HG02885 (cell line): Measurements from ENCODE around the gene ELF4.
A peak's percentile ranks its signal among the peaks of the same experiment; 100 is the strongest.

Experiments
- ATAC-seq: cut with Tn5 transposase; IDR thresholded peaks from one replicate; pipeline ENCODE4 v1.9.1; 2021; ENCODE audit warnings: mild to moderate bottlenecking; ENCODE audit not compliant: unreplicated experiment, poor library complexity

Gene ELF4

DNA sequence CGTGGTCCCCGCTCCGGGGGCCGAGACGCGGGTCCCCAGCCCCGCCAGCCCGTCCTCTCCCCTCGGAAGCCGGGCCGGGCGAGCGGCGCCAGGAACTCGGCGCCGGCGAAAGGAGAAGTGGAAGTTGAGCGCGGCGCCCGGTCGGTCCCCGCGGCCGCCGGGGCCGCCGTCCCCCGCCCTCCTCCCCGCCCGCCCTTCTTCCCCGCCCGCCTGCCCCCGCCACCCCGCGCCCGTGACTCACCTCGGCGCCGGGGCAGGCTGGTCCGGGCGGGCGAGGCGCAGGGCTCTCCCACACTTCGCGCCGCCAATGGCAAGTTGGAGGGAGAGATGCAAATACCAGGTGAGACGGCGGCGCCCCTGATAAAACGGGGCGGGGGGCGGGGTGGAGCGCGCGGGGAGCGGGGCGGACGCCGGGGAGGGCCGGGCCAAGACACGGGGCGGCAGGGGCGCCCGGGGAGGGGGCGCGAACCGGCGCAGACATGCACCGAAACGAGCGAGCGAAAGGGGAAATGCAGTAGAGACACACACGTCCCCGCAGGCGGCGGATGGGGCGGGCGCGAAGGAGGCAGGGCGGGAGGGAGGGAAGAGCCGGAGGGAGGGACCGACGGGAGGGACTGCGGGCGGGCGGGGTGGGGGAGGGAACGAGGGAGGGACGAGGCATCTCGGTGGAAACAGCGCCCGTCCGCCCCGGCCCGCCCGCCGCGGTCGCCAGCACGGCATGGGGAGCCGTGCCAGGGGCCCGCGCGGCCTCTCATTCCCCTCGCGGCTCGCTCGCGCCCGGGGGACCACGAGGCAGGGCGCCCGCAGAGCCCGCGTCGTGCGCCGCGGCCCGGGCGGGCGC, at the start of gene ELF4:
Gene ELF4 (minus strand): TSS at position 119 of the 841 bp plus-strand sequence. CDS start 29,167 bp downstream, outside the sequence.
- peak; percentile 47 for ATAC-seq

DNA sequence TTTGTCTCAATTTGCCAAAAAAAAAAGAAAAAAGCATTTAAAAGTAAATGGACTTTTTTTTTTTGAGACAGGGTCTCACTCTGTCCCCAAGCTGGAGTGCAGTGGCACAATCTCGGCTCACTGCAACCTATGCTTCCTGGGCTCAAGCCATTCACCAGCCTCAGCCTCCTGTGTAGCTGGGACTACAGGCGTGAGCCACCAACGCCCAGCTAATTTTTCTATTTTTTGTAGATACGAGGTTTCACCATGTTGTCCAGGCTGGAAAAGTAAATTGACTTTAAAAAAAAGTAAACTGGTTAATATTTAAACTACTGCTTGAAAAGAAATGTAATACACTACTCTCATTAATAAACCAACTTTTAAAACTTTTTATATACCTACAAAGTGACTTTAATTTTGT, 49.5 kb upstream of the ELF4 start:
- no peak for ATAC-seq

DNA sequence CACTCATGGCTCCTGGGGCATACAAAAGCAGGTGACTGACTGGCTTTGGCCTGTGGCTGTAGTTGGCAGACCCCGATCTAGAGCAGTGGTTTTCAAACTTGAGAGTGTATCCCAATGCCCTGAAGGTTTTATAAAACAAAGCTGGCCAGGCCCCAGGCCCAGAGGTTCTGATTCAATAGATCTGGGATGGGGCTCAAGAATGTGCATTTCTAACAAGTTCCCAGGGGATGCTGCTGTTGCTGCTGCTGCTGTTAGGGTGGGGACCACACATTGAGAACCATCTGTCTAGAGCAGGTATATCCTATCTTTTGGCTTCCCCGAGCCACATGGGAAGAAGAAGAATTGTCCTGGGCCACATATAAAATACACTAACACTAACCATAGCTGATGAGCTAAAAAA, 48.0 kb upstream of the ELF4 start:
- no peak for ATAC-seq

DNA sequence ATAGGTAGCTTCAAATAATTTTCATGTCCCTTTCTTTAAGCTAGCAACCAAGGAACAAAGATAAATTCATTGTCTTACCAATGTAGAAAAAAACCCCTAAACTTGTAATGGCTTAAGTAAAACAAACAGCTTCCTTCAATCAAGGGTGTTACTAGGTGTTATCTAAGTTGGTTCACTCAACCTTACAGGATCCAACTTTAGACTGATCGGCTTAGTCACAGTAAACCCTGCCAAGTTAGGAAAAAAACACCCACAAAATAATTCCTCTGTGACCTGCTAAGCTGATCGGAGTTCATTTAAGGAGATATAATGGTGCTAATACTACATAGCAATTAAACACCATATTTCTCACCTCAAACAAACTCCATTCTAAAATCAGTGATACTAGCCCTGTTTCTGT, 45.3 kb upstream of the ELF4 start:
- no peak for ATAC-seq

DNA sequence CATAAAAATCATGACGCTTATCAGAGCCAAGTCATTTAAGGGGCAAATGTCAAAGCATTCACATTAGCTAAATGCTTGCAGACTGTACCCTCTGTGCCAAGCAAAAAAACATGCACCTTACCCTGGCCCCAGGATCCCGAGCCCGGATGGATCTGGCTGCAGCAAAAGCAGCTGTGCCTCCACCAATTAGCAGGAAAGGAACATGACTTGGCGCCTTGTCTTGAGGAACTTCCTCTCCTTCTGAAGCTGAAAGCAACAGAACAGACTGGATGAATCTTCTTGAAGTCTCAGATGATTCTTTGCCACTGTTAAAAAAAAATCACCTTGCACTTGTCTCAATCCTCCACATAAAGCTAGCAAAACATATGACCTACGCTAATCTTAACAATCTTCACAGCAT, 37.3 kb upstream of the ELF4 start:
- no peak for ATAC-seq

DNA sequence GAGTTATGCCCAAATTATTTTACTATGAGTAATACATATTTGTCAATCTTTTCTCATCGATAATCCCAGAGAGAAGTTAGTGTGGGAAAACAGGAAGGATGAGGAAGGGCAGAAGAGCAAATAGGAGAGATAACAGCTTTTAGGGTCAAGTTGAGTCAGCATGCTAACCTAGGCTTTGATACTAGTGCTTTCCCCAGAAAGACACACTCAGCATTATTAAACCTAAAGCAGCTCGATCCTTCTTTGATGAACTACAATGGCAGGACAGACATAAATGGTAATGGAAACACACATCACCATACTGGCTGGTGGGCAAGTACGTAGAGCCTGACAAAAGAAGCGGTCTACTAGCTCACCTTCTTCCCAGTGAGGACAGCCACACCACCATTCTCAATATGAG, 34.8 kb upstream of the ELF4 start:
- ATAC-seq, result no peak

DNA sequence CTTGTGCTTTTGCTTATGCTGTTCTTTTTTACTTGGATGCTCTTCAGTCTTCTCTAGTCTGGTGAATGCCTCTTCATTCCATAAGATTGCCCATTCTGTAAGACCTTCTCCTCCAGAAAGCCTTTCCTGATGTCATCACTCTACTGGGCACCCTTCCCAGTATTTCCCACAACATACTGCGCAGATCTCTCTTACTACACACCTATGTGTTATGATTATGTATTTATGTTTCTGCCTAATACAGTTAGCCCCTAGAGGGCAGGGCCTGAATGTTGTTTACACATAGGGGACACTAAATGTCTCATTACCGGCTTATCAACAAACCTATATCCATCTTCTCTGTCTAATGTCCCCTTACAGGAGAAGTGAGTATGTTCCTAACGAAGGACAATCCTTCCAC, 34.2 kb upstream of the ELF4 start:
- no peak for ATAC-seq

DNA sequence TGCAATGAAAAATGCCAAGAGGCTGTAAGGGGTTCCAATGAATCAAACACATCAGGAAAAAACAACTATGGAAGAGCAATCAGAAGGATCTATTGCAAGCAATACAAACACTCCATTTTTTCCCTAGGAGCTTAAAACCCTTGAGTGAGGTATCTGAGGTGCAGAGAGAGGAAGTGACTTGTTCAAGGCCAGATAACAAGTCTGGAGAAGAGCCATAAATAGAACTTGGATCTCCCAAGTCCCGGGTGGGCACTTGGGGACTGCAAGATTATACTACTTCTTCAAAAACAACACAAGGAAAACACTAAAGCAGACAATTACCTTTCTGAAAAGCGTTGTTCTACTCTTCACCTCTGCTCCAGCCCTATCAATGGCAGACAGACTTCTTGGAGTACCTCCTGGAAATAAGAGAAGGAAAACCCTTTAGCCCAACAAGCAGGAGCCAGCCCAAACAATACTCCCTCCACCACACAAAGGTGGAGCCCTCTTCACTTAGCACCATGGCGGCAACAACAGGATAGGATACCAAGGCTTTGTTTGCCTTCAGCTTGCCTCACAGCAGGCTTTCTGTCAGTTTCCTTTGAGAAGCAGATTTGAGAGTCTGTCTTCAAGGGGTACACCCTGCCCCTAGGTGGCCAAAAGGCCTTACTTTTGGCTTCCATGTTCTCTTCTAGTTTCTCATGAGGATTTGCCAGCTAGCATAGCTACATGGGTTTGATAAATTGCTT, 29.3 kb upstream of the ELF4 start:
- ATAC-seq, result no peak

DNA sequence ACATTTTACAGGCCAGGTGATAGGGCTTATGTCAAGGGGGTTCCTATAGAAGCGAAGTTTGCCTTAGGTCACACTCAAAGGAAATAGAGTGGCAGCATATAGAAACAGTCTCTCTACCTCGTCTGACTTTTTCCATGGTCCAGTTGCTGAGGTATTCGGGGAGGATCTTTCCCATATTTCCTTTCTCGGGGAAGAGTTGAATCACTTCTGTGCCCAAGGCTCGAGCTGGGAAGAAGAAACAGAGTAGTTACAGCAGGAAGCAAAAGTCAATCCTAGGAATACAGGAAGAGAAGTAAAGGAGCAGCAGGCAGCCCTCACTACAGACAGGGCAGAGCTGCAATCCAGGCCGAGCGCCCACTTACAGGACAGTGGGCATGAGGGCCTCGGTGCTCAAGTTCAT, 26.7 kb upstream of the ELF4 start:
- no peak for ATAC-seq

DNA sequence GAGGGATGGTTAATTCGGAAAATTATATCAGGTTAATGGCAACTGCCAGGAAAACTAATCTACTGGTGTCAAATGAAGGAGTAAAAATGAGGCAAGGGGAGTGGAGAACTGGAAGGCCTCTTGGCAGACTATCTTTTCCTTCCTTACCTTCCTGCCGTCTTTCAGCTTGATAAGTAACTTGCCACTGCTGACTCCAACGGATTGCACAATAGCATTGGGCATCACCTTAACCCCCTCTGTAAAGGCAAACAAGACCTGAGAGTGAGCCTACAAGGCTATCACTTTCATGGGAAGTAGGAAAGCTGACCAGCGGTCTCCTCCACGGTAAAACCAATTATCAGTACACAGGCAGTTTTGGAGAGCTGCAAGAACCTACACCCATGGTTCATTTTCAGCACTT, 26.2 kb upstream of the ELF4 start:
- ATAC-seq, result no peak

DNA sequence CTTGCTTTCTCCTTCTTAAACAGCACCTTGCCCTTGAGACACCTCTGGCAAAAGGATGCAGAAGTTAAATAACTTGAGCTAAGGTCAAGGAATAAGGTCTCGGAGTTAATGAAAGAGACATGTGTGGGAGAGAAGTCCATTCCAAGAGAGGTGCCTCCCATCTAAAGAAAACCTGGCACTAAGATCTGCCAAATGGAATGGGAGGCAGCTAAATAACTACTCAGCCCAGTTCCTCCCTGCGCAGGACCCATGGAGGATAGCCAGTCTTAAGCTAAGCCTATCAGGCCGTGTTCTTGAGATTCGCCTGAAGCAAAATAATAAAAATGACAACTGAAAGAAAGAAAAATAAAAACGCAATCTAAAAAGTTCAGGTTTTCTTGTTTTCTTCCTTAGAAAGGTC, 20.7 kb upstream of the ELF4 start:
- no peak for ATAC-seq

DNA sequence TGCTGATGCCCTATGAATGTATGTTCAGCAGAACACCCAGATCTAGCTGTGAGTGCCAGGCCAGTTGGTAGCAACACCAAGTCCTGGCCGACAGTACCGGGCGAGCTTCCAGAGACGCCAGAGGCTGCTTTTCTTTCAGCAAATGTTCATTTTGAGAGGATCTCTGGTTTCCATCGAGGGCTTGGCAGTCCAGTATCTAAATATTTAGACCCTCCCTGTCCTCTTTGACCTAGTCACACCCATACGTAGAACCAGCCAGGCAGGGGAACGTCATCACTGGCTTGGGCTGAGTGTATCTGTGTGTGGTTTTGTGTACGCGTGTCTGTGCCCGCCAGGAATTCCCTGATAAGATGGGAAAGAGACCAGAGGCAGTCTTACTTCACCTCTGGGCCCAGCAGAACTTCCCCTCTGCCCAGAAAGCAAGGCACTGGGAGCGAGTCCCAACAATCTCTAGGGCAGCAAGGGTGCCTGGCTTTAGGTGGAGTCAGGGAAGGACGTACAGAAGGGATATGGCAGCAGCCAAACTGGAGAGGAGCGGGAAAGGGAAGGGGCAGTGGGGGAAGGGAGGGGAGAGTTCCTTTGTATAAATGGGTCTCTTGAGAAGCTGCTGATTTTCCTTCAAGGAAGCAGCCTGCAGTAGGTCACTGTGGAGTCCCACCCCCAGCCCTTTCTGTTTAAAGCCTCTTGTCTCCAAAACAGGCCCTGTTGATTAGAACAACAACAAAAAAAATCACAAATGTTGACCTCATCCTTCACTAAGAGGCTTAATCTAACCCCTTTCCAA, 15.0 kb upstream of the ELF4 start:
- no peak for ATAC-seq

DNA sequence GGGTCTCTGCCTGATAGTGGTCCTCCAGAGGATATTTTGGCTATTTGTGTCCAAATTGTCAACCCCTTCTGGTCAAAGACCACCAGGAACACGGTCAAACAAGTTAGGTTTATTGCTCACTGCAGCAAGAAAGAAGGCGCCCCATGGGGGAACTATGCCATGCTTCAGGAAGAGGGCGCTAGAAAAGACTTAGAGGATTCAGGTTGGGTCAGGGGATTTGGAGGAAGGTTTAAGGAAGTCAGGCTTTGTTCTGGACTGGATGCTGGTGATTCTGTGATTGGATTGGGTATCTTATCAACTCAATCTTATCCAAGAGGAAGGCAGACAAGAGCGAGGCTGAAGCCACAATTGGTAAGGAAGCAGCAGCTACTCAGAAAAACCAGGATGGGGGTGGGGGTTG, 14.3 kb upstream of the ELF4 start:
- ATAC-seq, result no peak

DNA sequence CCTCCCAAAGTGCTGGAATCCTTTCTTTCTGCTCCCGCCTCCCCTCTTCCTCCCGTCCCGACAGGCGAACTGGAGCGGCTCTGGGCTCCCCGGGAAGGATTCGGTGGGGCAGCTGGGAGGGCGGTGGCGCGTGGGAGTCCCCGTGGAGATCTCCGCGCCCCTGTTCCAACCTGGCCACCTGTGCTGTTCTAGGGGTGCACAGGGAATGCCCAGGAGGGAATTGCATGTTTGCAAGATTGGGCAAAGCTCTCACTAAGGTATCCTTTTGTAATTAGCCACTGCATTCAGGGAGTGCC, 11.2 kb upstream of the ELF4 start:
- ATAC-seq, result no peak

DNA sequence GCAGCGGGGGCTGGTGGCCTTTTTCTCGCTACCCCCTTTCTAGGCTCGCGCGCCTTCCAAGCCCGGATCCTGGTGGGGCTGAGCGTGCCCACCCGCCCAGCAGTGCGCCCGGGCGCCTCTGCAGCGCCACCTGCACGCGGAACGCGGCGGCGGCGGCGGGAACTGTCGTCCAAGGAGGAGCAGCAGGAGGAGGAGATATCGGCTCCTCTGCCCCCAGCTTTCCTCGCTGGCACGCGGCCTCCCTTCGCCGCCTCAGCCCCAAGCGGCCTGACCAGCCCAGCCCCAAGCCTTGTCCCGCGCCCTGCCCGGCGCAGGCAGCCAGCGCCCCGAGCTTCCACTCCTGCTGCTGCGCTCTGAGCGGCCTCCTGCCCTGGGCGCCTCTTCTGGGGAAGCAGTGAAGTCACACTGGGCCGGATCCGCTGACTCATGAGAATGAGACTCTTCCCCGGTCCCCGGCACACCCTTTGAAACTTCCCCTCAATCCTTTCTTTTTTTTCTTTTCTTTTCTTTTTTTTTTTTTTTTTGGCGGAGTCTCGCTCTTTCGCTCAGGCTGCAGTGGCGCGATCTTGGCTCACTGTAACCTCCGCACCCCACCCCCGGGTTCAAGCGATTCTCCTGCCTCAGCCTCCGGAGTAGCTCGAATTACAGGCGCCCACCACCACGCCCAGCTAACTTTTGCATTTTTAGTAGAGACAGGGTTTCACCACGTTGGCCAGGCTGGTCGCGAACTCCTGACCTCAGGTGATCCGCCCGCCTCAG, 10.6 kb upstream of the ELF4 start:
- ATAC-seq, result peak; percentile 72

DNA sequence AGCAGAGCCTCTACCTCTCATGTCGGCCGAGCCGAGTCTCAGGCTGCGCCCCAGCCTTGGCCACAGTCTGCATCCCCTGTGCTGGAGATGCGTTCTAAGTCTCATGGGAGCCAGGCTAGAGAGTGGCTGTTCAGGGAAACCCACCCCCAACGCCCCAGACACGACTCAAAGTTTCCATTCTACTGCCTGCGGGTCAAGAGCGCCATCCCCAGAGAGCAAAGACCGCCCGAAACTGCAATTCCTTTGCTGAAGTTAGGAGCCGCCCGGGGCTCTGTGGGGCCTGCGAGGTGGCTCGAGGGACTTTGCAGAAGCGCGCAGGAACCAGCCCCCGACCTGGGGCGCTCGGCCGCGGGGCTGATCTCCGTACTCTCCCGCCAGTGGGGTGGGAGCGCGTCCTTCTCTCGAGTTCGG, 10.0 kb upstream of the ELF4 start:
- ATAC-seq, result peak; percentile 31

DNA sequence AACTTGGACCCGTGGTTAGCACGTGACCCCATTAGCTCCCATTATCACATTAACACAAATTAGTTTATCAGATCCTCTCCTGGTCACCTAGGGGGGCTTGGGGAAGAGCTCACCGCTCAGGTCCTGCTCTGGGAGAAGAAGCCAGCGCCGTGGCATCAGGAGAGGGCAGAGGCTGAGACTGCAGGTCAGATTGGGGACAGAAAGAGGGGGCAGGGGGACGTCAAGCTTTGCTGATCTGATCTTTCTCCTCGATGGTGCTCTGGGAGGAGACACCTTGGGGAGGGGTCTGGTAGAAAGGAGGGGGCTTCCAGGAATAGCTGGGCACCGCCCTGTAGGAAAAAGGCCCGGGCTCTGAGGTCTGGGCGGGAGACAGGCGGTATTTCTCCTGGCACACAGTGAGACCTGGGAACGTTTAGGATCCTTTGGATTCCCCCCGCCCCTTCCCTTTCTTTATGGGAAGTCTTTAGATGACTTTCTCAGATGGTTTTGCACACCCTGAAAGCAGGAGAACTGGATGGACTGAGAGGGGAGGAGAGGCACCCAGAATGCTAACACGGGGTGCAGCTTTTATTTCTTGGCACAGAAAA, 9.1 kb upstream of the ELF4 start:
- no peak for ATAC-seq

DNA sequence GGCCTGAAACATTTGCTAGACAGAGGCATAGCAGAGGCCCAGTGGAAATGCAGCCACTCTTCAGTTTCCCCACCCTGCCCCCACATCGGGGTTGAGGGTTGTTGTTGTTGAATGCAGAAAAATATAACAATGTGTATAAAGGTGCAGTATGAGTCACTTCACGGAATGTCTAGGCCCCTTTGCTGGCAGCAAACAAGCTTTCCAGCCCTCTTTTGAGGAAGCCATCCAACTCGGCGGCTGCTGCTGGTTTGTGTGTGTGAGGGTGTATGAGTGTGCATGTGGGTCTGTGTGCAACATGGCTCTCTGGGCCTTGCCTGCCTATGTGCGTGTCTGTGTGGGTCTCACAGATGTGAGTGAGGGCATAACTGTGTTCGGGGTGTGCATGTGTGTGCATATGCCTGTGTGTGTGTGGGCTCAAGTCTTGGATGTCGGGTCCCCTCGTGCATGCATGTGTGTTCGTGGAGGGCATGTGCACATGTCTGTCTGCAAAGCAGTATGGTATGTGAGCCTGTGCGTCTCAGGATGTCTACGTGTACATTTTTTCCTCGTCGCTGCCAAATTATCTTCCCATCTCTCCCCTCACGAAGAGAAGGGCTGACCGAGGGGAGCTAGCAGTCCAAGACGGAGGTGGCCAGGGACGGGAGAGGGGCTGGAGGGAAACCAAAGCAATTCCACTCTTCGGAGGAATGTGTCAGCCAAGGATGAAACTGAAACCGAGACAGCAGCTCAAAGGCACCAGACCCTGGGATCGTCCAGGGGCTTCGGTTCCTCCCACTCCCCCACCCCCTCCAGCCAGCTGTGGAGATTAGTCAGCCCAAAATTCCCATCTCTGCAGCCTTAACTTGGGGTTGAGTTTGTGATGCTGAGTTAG, 8.4 kb upstream of the ELF4 start:
- ATAC-seq, result no peak

DNA sequence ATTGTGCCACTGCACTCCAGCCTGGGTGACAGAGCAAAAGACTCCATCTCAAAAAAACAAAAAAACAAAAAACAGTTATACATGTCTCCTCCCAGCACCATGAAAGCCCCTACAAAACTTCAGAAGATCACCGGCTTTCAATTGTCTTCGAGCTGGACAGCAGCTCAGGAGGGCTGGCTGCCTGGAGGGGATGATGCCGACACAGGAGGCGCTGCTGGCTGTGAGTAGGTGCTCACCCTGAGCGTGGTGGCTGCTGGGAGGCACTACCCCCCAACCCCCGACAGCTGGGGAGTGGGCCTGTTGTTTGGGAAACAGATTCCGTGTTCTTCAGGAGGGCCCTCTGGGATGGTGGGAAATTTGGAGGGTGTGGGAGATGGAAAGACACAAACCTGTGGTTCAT, 6.9 kb upstream of the ELF4 start:
- no peak for ATAC-seq
